Activated effector memory CD4-positive, alpha-beta T cell treated with Interleukin-2 at 50 U/mL for 16 hours (primary cell): ENCODE measurements around the gene EFCAB6.

ENCODE experiments used
- DNase-seq: peaks from one replicate; pipeline ENCODE4 v3.0.0-alpha.2; 2020

Gene EFCAB6

DNA sequence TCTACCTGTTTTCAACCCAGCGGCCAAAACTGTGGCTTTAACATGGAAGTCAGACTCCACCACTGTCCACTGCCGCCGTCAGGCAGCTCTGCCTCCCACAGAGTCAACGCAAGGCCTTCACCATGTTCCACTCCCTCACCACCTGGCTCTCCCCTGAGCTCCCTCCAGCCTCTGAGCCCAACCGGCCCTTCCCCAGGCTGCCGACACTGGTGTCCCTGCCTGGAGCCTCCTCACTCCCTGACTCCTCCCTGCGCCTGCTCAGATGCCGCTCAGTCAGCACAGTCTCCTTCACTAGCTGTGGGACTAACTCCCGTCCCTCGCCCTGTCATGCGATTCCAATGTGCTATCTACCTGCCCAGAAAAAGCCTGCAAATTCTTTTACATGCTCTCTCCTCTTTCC is 33.9 kb upstream of the EFCAB6 start:
- DNase-seq: no peak

DNA sequence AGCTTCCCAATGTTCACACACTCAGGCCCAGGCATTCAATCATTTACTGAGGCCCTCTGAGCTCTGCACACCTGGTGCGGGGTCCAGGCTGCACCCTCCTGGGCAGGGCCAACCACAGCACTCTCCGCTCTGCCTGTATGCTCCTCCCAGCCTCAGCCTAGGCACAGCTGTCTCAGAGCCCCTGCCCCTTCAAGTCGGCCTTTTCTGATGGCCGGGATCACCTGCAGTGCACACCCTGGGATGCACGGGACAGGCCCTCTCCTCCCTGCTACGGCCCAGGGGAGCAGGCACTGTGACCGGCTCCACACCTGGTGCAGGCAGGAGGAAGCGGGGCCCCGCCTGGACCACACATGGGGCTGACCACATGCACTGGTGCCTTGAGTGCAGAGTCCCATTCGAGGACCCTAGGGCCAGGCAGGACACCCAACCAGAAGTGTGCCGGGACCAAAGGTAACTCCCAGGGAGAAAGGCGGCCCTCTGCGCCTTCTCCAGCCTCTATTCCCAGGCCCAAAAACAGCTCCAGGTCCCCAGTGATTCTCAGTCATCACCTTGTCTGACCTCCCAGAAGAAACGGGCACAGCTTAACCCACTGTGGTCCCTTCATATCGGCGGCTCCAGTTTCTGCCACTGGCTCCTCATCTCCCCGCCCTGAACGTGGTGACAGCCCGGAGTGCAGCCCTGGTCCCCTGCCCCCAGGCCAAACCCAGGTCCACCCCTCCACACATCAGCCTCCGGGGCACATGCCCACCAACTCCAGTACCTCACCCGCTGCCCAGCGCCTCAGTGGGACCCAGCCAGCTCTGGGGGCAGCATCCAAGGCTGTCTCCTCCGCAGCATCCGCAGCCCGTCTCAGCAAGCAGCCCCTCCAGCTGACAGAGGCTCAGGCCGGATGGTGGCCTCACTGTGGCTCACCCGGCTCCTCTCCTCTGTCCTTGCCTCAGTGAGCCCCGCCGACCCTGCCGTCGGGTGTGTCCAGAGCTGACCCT is 32.7 kb upstream of the EFCAB6 start:
- no peak for DNase-seq

DNA sequence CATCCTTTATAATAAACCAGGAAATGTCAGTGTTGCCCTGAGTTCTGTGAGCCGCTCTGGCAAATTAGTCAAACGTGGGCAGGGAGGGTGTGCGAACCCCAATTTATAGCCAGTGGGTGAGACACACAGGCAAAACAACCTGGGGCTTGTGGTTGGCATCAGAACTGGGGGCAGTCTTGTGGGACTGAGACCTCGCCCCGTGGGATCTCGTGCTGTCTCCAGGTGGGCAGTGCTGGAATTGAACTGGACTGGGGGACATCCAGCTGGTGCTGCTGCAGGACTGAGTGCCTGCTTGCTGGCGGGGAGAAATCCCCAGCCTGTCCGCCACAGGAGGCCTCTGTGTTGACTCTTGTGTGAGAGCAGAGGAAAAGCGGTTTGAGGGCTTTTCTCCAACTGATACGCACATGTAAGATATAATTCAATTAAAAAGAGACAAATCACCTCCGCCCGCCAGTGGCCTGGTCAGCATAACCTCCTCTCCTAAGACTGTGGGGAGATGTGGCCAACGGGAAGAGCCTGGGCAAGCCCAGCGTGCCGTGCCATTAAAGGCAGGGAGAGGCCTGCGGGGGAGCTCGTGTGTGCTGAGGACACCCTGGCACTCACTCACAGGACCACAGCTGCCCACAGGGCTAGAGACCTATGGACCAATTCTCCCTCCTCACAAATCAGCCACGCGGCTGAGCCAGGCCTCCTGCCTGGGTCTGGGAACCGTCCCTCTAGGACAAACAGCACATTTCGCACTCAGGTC is 31.9 kb upstream of the EFCAB6 start:
- DNase-seq: no peak

DNA sequence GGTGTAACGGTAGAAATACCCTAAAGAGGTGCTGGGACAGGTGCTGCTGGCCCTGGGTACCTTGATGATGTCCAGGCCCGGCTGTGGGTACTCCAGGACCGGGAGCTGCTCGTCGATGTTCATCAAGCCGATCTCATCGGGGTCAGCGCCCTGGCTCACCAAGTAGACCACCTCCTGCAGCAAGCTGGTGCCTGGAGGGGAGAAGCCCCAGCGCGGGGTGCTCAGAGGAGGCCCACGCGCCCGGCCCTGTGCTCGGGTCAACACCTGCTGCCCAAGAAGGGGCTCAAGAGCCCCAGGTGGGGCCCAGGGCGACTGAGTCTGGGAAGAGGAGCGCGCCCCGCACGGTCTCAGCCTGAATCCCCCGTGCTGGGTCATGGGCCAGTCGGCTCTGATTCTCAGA is 29.6 kb upstream of the EFCAB6 start:
- no peak for DNase-seq

DNA sequence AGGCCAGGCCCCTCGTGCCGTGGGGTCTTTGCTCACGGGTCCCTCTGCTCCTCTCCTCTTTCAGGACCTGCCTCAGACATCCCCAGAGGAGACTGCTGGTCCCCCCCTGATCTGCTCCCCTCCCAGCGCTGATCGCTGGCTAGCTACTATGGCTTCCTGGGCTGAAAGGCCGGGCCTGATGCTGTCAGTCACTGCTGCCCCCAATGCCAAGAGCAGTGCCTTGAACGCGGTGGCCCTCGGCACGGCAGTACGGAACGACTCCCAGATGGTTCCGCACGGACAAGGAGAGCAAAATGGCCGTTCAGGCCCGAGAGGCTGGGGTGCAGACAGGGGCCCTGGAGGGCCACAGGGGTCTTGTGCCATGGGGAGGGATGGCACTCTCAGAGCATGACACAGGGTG is 28.7 kb upstream of the EFCAB6 start:
- no peak for DNase-seq

DNA sequence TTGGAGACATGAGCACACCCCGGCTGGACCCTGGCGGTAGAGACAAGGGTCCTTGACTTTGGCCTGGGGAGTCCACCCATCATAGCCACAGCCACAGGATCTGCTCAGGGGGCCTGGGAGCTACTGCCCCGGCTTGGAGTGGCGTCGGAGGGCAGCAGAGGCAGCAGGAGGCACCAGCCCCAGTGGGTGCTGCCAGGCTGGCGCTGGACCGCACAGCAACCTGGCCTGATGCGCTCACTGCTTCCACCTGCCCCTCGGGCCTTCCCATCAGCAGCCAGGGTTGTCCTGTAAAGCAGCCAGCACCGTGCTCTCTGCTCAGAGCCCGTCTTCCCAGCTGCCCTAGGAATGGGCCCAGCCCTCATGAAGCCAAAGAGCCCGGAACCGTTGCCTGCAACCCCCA is 28.3 kb upstream of the EFCAB6 start:
- no peak for DNase-seq

DNA sequence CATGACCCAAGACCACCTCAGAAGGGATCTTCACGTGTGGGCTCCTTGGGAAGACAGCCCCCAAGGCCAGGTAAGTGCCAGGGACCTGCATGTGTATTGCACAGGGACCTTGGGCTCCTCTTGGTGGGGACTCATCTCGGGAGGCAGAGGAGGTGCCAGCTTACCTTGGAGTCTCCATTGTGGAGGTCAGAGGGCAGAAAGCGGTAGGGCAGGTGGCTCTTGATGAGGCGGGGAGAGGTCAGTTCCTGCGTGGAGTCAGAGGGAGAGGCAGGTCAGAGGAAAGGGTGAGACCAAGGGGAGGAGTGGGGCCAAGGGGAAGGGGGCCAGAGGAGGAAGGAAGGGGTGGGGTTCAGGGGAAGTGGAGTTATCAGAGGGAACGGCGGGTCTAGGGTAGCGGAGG is 27.7 kb upstream of the EFCAB6 start:
- DNase-seq: no peak

DNA sequence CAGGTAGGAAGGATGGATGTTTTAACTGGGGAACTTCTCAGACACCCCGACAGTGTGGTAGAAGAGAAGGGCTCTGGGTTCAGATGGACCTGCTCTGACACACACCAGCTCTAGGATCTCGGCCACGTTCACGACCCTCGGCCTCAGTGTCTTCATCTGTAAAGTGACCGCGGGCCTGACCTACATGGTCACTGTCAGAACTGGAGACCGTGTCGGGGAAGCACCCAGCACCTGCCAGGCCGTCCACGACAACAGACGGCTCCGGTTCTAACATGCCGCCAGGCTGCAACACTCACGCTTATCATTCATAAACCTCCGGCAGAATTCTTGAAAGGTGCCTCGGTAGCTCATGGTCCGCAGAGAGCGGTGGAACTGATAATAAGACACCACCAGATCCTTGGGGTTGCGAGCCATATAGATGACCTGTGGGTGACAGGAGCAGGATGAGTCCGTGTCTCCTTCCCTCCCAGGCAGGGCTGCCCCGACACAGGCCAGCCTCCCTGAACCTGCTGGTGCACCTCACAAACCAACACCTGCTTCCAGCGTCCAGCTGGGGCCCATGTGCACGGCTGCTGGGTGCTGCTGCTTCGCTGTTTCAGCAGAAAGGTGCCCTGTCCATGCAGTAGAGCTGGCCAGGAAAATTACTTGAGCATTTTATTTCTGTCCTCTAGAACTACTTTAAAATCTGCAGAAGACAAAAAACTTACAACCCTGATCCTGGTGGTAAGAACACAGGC is 26.6 kb upstream of the EFCAB6 start:
- no peak for DNase-seq

DNA sequence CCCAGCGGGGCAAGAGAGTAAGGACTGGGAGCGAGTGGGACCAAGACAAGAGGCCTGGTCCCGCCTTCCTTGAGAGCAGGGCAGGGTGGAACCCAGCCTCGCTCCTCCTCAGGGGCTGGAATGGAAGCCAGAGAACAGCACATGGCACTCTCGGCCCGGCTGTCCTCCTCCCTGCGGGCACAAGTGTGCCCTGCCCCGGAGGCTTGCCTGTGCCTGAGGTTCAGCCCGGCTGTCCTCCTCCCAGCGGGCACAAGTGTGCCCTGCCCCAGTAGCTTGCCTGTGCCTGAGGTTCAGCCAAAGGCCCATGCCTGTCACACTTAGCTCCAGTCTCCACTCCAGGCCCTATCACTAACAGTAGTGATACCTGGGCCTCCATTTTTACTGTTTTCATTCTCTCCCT is 26.1 kb upstream of the EFCAB6 start:
- DNase-seq: no peak

DNA sequence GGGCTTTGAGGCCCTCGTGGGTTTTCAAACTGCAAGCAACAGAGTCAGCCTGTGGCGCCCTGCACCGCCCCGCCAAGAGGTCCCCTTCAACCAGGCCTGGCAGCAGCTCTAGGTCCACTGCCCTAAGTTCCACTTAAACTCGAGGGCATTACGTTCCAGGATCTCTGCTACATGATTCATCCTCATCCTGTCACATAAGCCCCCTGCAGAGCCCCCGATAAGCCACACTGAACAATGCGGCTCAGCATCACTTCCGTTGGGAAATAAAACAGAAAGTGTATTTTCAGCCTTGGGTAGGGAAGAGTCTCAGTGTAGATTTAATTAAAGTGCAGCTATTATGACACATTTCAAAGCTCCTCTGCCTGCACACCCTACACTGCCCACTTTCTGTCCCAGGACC is 25.6 kb upstream of the EFCAB6 start:
- DNase-seq: no peak

DNA sequence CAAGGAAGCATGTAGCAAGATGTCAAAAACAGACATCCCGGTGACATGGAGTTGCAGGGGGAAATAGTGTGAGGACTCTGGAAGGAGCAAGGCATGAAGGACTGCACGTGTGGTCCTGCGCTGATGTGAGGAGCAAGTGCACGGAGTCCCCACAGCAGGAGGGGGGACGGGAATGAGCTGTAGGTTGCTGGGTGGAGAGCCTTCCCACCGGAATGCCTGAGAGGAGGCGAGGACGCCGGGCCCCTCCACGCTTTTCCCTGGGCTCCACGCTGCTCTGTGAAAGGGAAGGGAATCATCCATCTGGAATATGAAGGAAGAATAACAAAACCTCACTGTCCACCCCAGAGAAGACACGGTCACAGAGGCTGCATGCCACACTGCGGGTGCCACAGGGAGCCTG is 23.6 kb upstream of the EFCAB6 start:
- DNase-seq: no peak

DNA sequence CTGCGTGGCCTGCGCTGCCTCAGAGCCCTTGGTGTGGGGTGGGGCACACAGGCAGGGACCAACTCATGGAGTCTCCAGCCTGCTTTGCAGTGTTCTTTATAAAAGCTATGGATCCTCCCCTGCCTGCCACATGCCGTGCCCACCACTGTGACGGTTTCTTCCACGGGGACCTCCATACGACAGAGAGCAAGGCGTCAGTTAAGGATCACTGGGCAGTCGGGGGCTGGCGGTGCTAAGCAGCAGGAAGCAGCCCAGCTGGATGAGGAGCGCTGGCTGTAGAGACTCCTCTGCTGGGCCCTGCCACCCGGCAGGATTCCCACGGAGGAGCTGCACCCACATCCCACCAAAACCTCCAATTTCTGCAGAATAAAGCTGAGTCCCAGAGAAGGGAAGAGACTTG is 23.1 kb upstream of the EFCAB6 start:
- no peak for DNase-seq

DNA sequence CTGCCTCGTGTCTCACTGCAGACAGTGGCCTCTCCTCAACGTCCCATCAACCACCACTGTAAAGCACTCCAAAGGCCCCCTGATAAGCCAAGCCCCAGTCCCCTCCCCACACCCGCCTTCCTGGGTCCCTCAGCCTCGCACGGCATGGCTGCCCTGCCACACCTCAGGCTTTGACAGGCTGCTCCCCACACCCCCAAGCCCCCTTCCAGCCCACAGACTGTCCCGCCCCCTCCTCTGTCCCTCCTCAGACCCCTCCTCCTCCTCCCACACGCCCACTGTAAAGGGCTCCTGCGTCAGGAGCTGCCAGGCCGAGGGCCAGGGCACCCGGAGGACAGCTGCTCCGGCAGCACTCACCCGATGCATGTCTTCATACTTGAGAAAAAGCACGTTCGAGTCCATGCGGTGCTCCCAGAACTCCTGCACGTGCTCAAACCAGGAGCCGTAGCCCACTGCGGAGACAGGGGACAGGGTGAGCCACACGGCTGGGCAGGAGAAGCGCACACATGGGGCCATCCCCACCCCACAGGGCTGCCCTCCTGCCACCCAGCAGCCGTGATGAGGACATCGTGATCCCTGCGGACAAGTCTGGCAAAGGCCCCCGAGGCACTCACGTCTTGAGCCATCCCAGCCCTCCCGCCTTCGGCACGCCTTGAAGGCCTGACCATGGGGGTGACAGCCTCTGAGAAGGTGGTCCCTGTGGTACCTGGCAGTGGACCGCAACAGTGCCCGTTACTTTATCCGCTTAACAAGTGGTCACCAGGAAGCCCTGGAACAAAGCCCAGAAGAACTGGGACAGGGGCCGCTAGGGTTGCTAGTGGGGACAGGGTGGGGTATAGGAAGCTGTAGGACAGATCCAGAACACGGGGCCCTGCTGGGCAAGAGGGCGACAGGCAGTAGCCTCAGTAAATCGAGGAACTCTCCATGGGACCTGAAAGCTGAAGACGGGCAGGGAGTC is 21.5 kb upstream of the EFCAB6 start:
- DNase-seq: no peak

DNA sequence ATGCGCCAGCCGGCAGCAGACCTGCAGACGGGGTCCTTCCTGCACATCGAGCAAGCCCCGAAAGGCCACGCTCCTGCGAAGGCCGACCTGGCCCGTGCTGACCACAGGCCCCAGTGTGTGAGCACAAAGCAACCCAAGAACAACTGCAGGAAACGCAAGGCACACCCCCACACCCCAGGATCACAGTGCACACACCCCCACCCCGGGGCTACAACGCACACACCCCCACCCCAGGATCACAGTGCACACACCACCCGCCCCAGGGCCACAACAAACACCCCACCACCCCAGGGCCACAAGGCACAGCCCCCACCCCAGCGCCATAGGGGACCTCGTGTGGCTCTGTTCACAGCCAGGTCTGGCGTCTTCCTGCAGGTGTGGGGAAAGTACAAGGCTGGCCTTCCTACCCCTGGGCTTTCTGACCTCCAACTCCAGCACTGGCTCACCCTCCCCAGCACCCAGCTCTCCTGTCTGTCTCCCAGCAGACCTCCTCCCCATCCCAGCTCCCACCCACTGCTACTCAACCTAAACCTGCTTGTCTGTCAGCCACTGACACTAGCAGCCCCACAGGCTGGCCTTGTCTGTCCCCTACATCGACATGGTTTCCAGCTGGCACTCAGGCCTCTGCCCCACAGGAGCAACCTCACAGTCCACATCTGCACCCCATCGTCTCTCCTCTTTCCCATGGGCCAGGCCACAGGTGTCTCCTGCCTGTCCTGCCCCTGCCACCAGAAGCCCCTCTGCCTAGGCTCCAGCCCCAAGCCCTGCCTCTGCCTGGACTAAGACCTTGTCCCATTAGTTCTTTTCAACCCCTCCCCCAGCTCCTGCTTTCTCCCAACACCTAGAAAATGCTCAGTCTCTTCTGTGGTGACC is 20.5 kb upstream of the EFCAB6 start:
- no peak for DNase-seq

DNA sequence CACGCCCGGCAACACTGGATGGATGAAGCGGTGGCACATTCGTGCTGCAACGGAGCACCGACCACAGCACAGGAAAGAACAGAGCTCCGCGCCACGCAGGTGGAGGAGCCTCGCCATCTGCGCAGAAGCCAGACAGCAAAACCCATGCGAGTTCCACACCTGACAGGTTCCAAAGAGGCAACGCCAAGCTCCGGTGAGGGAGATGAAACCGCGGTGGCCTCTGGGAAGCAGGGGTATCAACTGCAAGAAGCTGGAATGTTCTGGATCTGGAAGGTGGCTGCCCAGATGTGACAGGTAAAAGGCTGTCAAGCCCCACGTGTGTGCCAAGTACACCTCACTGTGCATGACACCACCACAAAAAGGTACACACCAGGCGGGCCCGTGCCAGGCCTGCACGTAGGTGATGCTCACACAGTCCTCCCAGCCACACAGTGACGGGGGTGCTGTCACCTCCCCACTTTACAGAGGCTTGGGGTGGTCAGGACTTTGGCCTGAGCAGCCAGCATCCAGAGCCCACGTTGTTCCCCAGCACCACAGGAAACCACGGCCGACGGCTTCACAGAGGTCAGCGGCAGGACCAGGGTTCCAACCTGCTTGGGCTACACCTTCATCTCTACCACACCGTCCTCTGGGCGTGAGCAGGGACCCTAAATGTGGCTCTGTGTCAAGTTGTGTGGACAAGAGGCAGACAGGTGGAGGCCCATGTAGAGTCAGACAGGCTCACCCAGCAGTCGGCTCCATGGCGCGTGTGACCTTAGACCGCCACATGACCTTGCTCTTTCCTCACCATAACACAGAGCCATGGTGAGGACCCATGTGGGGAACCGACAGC is 19.7 kb upstream of the EFCAB6 start:
- no peak for DNase-seq

DNA sequence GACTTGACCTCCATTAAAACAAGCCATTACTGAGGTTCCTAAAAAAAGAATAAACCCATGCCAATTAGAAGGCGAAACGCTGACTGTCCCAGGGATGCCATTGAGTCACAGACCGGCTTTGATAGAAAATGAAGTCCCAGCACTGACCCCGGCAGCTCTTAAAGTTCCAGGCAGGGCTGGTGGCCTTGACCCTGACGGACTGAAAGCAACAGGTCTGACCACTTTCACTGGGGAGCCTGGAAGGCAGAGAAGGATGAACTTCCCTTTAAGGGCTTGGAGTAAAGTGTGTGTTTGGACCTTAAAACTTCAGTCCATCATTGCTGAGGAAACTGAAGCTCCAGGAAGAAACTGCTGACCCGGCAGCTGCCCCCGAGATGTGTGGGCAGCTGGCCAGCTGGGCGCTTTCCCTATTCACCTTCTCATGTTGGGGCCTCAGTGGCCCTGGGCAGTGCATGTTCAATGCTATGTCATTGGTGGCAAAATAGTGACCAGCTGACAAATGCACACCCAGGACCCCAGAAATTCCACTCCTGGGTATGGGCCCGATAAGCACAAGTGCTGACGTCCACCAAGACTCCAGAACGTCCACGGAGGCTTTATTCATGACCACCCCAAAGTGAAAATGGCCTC is 18.9 kb upstream of the EFCAB6 start:
- no peak for DNase-seq

DNA sequence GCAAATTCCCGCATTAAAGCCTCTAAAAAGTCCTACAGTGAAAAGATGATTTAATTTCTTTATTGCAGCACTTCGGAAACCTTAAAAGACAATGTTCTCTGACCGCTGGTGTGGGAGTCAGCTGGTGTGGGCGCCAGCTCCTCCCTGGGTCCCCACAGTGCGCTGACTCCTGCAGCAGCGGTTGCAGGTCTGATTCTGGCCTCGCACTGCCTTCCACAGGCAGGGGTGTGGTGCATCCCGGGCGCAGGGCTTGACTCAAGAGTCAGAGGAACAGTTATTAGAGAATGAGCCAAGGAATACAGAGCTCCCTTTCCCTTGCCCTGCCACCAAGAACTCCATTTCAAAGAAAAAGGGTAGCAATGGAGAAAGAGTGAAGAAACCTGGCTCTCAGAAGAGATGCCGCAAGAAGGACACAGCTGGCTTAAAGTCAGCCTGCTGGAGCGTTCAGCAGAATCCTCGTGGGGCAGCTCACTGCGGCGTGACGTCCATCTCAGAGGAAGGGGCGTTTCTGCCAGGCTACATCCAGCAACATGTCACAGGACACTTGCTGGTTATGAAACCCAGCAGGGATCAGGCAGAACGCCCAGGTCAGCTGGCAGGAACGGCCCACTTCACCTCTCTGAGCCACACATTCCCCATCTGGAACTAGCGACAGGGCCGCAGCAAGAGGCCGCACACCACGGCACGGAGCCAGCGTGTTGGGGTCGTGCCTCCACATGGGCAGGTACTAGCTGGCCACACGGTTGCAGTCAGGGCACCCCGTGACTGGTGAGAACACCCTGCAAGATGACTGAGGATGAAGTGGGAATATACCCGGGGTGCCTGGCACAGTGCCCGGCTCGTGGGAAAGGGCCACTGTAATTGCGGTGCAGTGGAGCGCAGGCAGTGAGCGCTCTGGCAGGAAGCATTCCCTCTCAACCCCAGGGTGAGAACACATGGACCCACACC is 18.1 kb upstream of the EFCAB6 start:
- no peak for DNase-seq

DNA sequence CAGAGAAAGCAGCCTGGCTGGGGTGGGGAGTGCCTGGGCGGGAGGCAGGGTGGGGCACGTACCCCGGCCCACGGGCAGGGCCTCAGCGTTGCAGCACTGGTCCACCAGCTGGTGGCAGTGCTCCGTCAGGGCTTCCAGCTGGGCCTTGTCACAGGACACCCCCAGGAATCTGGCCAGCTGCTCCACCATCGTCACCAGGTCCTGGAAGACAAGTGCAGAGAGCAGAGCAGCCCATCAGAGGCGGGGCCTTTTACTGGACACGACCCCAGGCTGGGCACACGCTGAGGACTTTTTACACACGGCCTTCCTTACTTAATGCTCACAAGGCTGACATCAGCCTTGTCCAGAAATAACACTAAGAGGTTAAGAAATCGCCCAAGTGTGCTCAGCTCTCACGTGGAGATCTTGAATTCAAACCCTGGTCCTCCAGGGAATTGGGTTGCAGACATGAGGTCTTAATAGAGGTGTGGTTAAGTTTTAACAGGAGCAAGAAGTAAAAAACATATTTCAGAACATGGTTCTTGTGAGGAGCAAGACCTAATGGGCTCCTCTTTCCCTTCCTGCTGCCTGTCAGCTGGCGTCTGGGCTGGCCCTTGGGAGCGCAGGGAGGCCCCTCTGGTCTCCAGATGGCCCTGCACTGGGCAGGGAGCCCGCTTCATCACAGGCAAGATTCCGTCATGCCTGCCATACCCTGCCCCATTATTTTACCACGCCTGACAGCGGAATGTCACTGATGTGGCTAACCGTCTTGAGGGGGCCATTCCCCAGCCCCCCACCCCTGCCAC is 17.1 kb upstream of the EFCAB6 start:
- no peak for DNase-seq
